ENCODE data around the gene KRT86. TPM values are rescaled to one million over a fixed set of nuclear protein-coding genes. Genes with fewer than 3 reads are reported as not detected.
"Not testable (repeated sequence)": the region's sequence is repeated elsewhere in the genome, so short reads cannot be mapped to it uniquely, and the experiment has no call there.

The KRT86 gene
- total RNA-seq, 2 experiments from 2014 or later = not detected

- ChIA-PET CTCF (interaction anchor here (0.9 kb wide), 1 partner anchor 170 kb away, joined by 3 read pairs; no protein-coding TSS in a partner anchor), POLR2A (no interaction called here)
- Mint-ChIP-seq H3K27me3 (peaks cover 51% of the 10 kb centered on the region), H3K4me1 (peaks cover 4% of the 10 kb centered on the region), H3K27ac (peak overlapping the region; percentile 9), H3K9me3 (no peaks in the 10 kb centered on the region), H3K4me3 (no peak overlapping the region), H3K36me3 (ENCODE audit: low read depth) (no peaks in the 10 kb centered on the region)
- DNase-seq = no peak
Measured at GRCh38 chr12:52313461-52313860, 39.0 kb downstream of the KRT86 start.

- DNase-seq = no peak
- Mint-ChIP-seq H3K4me3 (no peak overlapping the region), H3K9me3 (no peaks in the 10 kb centered on the region), H3K4me1 (peaks cover under 1% of the 10 kb centered on the region), H3K36me3 (ENCODE audit: low read depth) (no peaks in the 10 kb centered on the region), H3K27me3 (peaks cover 50% of the 10 kb centered on the region), H3K27ac (peak overlapping the region; percentile 9)
- CTCF ChIA-PET = interaction anchor here (0.9 kb wide), 1 partner anchor 170 kb away, joined by 3 read pairs; no protein-coding TSS in a partner anchor
- POLR2A ChIA-PET = no interaction called here
Measured at GRCh38 chr12:52313926-52314325, 39.5 kb downstream of the KRT86 start.

- ChIA-PET CTCF (no interaction called here), POLR2A (no interaction called here)
- no peak for DNase-seq
- Mint-ChIP-seq H3K36me3 (ENCODE audit: low read depth) (no peaks in the 10 kb centered on the region), H3K4me1 (no peaks in the 10 kb centered on the region), H3K4me3 (no peak overlapping the region), H3K27me3 (peaks cover 48% of the 10 kb centered on the region), H3K27ac (no peak overlapping the region), H3K9me3 (no peaks in the 10 kb centered on the region)
Measured at GRCh38 chr12:52314511-52314910, 40.1 kb downstream of the KRT86 start.

GRCh38 chr12:52315721-52316120 lies 41.3 kb downstream of the KRT86 start:
- H3K36me3 Mint-ChIP-seq (ENCODE audit: low read depth); H3K27ac Mint-ChIP-seq; H3K4me1 Mint-ChIP-seq; H3K4me3 Mint-ChIP-seq; H3K9me3 Mint-ChIP-seq; POLR2A ChIA-PET: not testable (repeated sequence)
- peaks cover 46% of the 10 kb centered on the region for H3K27me3 Mint-ChIP-seq
- CTCF ChIA-PET = interaction anchor here (0.7 to 1.8 kb wide), 5 partner anchors 10 to 563 kb away, joined by 3 to 5 read pairs (median 5); no protein-coding TSS in a partner anchor
- DNase-seq = peak; percentile 46

GRCh38 chr12:52316290-52316689 lies 41.8 kb downstream of the KRT86 start:
- POLR2A ChIA-PET = no interaction called here
- Mint-ChIP-seq H3K9me3 (no peaks in the 10 kb centered on the region), H3K27ac (no peak overlapping the region), H3K4me3 (no peak overlapping the region), H3K27me3 (peaks cover 43% of the 10 kb centered on the region), H3K36me3 (ENCODE audit: low read depth) (no peaks in the 10 kb centered on the region), H3K4me1 (no peaks in the 10 kb centered on the region)
- CTCF ChIA-PET = interaction anchor here (1.2 to 1.8 kb wide), 4 partner anchors 9 to 198 kb away, joined by 3 to 5 read pairs (median 5); no protein-coding TSS in a partner anchor
- no peak for DNase-seq

GRCh38 chr12:52316701-52317100 lies 42.3 kb downstream of the KRT86 start:
- H3K4me3 Mint-ChIP-seq = no peak overlapping the region
- no peaks in the 10 kb centered on the region for H3K36me3 Mint-ChIP-seq (ENCODE audit: low read depth)
- POLR2A ChIA-PET = no interaction called here
- H3K27me3 Mint-ChIP-seq = peaks cover 39% of the 10 kb centered on the region
- H3K27ac Mint-ChIP-seq = no peak overlapping the region
- no peak for DNase-seq
- no peaks in the 10 kb centered on the region for H3K4me1 Mint-ChIP-seq
- no peaks in the 10 kb centered on the region for H3K9me3 Mint-ChIP-seq
- CTCF ChIA-PET = interaction anchor here (1.8 kb wide), 1 partner anchor 9 kb away, joined by 5 read pairs; no protein-coding TSS in a partner anchor

- no peak overlapping the region for H3K4me3 Mint-ChIP-seq
- peak overlapping the region; percentile 44 for H3K27ac Mint-ChIP-seq
- no peaks in the 10 kb centered on the region for H3K4me1 Mint-ChIP-seq
- H3K27me3 Mint-ChIP-seq = peaks cover 33% of the 10 kb centered on the region
- H3K9me3 Mint-ChIP-seq = no peaks in the 10 kb centered on the region
- H3K36me3 Mint-ChIP-seq (ENCODE audit: low read depth) = no peaks in the 10 kb centered on the region
- CTCF ChIA-PET = interaction anchor here (1.8 to 1.9 kb wide), 2 partner anchors 8 kb away, joined by 5 to 9 read pairs; no protein-coding TSS in a partner anchor
- DNase-seq = no peak
- POLR2A ChIA-PET = no interaction called here
Measured at GRCh38 chr12:52317468-52318052, 43.1 kb downstream of the KRT86 start.

- Mint-ChIP-seq H3K27me3 (peaks cover 30% of the 10 kb centered on the region), H3K4me3 (no peak overlapping the region), H3K27ac (no peak overlapping the region), H3K4me1 (no peaks in the 10 kb centered on the region), H3K9me3 (no peaks in the 10 kb centered on the region), H3K36me3 (ENCODE audit: low read depth) (no peaks in the 10 kb centered on the region)
- ChIA-PET CTCF (interaction anchor here (1.9 kb wide), 1 partner anchor 9 kb away, joined by 9 read pairs; no protein-coding TSS in a partner anchor), POLR2A (no interaction called here)
- DNase-seq = no peak
Measured at GRCh38 chr12:52318241-52318990, 44.0 kb downstream of the KRT86 start.

GRCh38 chr12:52319097-52319496 lies 44.7 kb downstream of the KRT86 start:
- Mint-ChIP-seq H3K4me3 (no peak overlapping the region), H3K27me3 (peaks cover 23% of the 10 kb centered on the region), H3K9me3 (no peaks in the 10 kb centered on the region), H3K36me3 (ENCODE audit: low read depth) (no peaks in the 10 kb centered on the region), H3K4me1 (no peaks in the 10 kb centered on the region), H3K27ac (no peak overlapping the region)
- POLR2A ChIA-PET = no interaction called here
- CTCF ChIA-PET = interaction anchor here (1.2 to 1.9 kb wide), 2 partner anchors 10 to 133 kb away, joined by 3 to 9 read pairs; no protein-coding TSS in a partner anchor
- DNase-seq = no peak

- CTCF ChIA-PET = no interaction called here
- no peak for DNase-seq
- no peaks in the 10 kb centered on the region for H3K9me3 Mint-ChIP-seq
- H3K36me3 Mint-ChIP-seq (ENCODE audit: low read depth) = no peaks in the 10 kb centered on the region
- POLR2A ChIA-PET = no interaction called here
- H3K4me3 Mint-ChIP-seq = no peak within 1 kb of the TSS
- no peaks in the 10 kb centered on the region for H3K4me1 Mint-ChIP-seq
- no peak within 1 kb of the TSS for H3K27ac Mint-ChIP-seq
- H3K27me3 Mint-ChIP-seq = peaks cover 28% of the 10 kb centered on the region
Measured at GRCh38 chr12:52320784-52321400, 46.4 kb downstream of the KRT86 start, which contains the start of gene KRT83. Gene KRT83, minus strand, starts transcription at chr12:52321398. Its CDS starts 63 bp downstream, at chr12:52321335.

- Mint-ChIP-seq H3K36me3 (ENCODE audit: low read depth) (no peaks in the 10 kb centered on the region), H3K9me3 (no peaks in the 10 kb centered on the region), H3K27ac (no peak overlapping the region), H3K4me3 (no peak overlapping the region), H3K27me3 (peaks cover 28% of the 10 kb centered on the region), H3K4me1 (no peaks in the 10 kb centered on the region)
- ChIA-PET POLR2A (no interaction called here), CTCF (interaction anchor here (1.1 kb wide), 1 partner anchor 43 kb away, joined by 4 read pairs; no protein-coding TSS in a partner anchor)
- no peak for DNase-seq
Measured at GRCh38 chr12:52321418-52321817, 47.0 kb downstream of the KRT86 start.

GRCh38 chr12:52322069-52322468 lies 47.6 kb downstream of the KRT86 start:
- no peak for DNase-seq
- Mint-ChIP-seq H3K4me3 (no peak overlapping the region), H3K9me3 (no peaks in the 10 kb centered on the region), H3K27ac (no peak overlapping the region), H3K36me3 (ENCODE audit: low read depth) (no peaks in the 10 kb centered on the region), H3K27me3 (peaks cover 28% of the 10 kb centered on the region), H3K4me1 (peaks cover 4% of the 10 kb centered on the region)
- CTCF ChIA-PET = interaction anchor here (1.1 kb wide), 1 partner anchor 43 kb away, joined by 4 read pairs; no protein-coding TSS in a partner anchor
- POLR2A ChIA-PET = no interaction called here

- peaks cover 13% of the 10 kb centered on the region for H3K4me1 Mint-ChIP-seq
- H3K4me3 Mint-ChIP-seq = no peak overlapping the region
- H3K36me3 Mint-ChIP-seq (ENCODE audit: low read depth) = no peaks in the 10 kb centered on the region
- H3K27me3 Mint-ChIP-seq = peaks cover 28% of the 10 kb centered on the region
- ChIA-PET POLR2A (no interaction called here), CTCF (no interaction called here)
- no peaks in the 10 kb centered on the region for H3K9me3 Mint-ChIP-seq
- no peak overlapping the region for H3K27ac Mint-ChIP-seq
- no peak for DNase-seq
Measured at GRCh38 chr12:52323001-52323400, 48.6 kb downstream of the KRT86 start.
